Uterus (tissue), 4 donors: ENCODE results near the gene ARAP2. TPM values are rescaled to one million over a fixed set of nuclear protein-coding genes. Genes with fewer than 3 reads are reported as not detected.

ENCODE experiments used
- DNase-seq, 2 donors: peaks; one replicate each; pipeline ENCODE4 v3.0.0-alpha.2; 2019 to 2020
- H3K27ac ChIP-seq, 2 donors: fragments of 200-600 bp; sonication (generic); 1 replicate in 1 of 2; 2 replicates in 1 of 2; pipeline ENCODE4 v1.5.1; 2016 to 2018
- H3K27me3 ChIP-seq, 2 donors: fragments of 200-600 bp; sonication (generic); one replicate each; pipeline ENCODE4 v1.5.1; 2018 to 2019; ENCODE audit warnings: control low read depth in 1 of 2
- H3K36me3 ChIP-seq, 2 donors: fragments of 200-600 bp; sonication (generic); one replicate each; pipeline ENCODE4 v1.5.1; 2019; ENCODE audit warnings: control low read depth in 1 of 2
- H3K4me1 ChIP-seq, 2 donors: fragments of 200-600 bp; sonication (generic); one replicate each; pipeline ENCODE4 v1.5.1; 2018 to 2019; ENCODE audit warnings: control low read depth in 1 of 2
- H3K4me3 ChIP-seq, 2 donors: fragments of 200-600 bp; sonication (generic); 1 replicate in 1 of 2; 2 replicates in 1 of 2; pipeline ENCODE4 v1.5.1; 2018 to 2019; ENCODE audit warnings: mild to moderate bottlenecking in 1 of 2
- H3K9me3 ChIP-seq, 2 donors: fragments of 200-600 bp; sonication (generic); one replicate each; pipeline ENCODE4 v1.5.1; 2019; ENCODE audit warnings: control low read depth in 1 of 2
- POLR2A ChIP-seq, 2 donors: fragments of 450-650 bp; IDR thresholded peaks; one replicate each; pipeline ENCODE4 v1.6.1; 2016; ENCODE audit warnings: antibody characterized with exemption in 2 of 2, mild to moderate bottlenecking in 1 of 2, moderate library complexity in 1 of 2
- intact Hi-C: fragments of 100-400 bp; cut with DNase I; formaldehyde crosslinking; loops from one replicate; pipeline ENCODE4 v1.15.1; 2023; ENCODE audit warnings: low total_unique reads
- total RNA-seq, 4 donors: library from RNA; depleted of rRNA in 3 of 4; stranded (reverse); fragments of >200 nt in 3 of 4; gene quantifications; one replicate each; pipeline versions ENCODE4 v1.1.0 to v1.2.4, GENCODE V29; 2014 to 2023
- TF ChIP-seq, protein P1 (sequence below), 4 experiments: fragments of 200-600 bp in 2 of 4; fragments of 450-650 bp in 2 of 4; sonication (generic) in 2 of 4; IDR thresholded peaks; one replicate each; pipeline ENCODE4 v1.5.1; 2016 to 2019; ENCODE audit warnings: antibody characterized with exemption in 4 of 4, mild to moderate bottlenecking in 2 of 4, moderate library complexity in 1 of 4
- donor health status: DM: yes; HTN: yes; CAD: no.

The ARAP2 gene
- total RNA-seq, 4 donors from 2014 or later, result 10.5 to 134 (median 27.1) TPM

GRCh38 chr4:36280555-36280954 is 36.2 kb upstream of the ARAP2 start:
- intact Hi-C loops, result no loop called here
- H3K4me3 ChIP-seq, result no peak overlapping the region
- no peaks in the 10 kb centered on the region for H3K4me1 ChIP-seq
- no peak for DNase-seq
- TF ChIP-seq, protein P1, sequence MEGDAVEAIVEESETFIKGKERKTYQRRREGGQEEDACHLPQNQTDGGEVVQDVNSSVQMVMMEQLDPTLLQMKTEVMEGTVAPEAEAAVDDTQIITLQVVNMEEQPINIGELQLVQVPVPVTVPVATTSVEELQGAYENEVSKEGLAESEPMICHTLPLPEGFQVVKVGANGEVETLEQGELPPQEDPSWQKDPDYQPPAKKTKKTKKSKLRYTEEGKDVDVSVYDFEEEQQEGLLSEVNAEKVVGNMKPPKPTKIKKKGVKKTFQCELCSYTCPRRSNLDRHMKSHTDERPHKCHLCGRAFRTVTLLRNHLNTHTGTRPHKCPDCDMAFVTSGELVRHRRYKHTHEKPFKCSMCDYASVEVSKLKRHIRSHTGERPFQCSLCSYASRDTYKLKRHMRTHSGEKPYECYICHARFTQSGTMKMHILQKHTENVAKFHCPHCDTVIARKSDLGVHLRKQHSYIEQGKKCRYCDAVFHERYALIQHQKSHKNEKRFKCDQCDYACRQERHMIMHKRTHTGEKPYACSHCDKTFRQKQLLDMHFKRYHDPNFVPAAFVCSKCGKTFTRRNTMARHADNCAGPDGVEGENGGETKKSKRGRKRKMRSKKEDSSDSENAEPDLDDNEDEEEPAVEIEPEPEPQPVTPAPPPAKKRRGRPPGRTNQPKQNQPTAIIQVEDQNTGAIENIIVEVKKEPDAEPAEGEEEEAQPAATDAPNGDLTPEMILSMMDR (IDR thresholded peaks at IDR 0.05), result no peak
- TF ChIP-seq POLR2A (IDR thresholded peaks at IDR 0.05), result no peak
- H3K27me3 ChIP-seq, result no peaks in the 10 kb centered on the region
- H3K36me3 ChIP-seq, result no peaks in the 10 kb centered on the region
- no peaks in the 10 kb centered on the region for H3K9me3 ChIP-seq
- H3K27ac ChIP-seq, result no peak overlapping the region

GRCh38 chr4:36278789-36279188 is 34.5 kb upstream of the ARAP2 start:
- no peaks in the 10 kb centered on the region for H3K4me1 ChIP-seq
- no peaks in the 10 kb centered on the region for H3K36me3 ChIP-seq
- DNase-seq, result no peak
- H3K9me3 ChIP-seq, result no peaks in the 10 kb centered on the region
- TF ChIP-seq, protein P1 (IDR thresholded peaks at IDR 0.05), result no peak
- no peak for TF ChIP-seq POLR2A (IDR thresholded peaks at IDR 0.05)
- no peaks in the 10 kb centered on the region for H3K27me3 ChIP-seq
- intact Hi-C loops, result no loop called here
- H3K4me3 ChIP-seq, result no peak overlapping the region
- no peak overlapping the region for H3K27ac ChIP-seq

DNA sequence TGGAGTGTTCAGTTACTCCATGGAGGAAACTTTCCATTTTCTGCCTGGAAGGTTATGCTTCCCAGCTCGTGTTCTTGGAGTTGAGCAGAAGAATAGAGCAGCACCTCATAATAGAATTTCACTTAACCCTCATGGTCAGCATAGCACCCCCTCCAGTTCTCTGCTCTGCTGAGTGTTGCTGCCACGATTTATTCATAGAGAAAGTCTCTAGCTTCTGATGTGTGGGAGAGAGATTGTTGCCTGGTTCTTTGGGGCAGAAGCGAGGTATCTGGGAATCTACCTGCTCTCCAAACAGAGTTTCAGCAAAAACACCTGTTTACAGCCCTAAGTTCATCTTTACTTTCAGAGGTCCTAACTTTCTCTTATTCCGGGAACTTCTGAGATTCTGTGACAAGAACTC is 33.2 kb upstream of the ARAP2 start:
- no peak for DNase-seq
- no peak overlapping the region for H3K27ac ChIP-seq
- TF ChIP-seq POLR2A (IDR thresholded peaks at IDR 0.05), result no peak
- TF ChIP-seq, protein P1 (IDR thresholded peaks at IDR 0.05), result no peak
- no peaks in the 10 kb centered on the region for H3K4me1 ChIP-seq
- no peaks in the 10 kb centered on the region for H3K27me3 ChIP-seq
- no peaks in the 10 kb centered on the region for H3K36me3 ChIP-seq
- no peak overlapping the region for H3K4me3 ChIP-seq
- intact Hi-C loops, result no loop called here
- no peaks in the 10 kb centered on the region for H3K9me3 ChIP-seq

DNA sequence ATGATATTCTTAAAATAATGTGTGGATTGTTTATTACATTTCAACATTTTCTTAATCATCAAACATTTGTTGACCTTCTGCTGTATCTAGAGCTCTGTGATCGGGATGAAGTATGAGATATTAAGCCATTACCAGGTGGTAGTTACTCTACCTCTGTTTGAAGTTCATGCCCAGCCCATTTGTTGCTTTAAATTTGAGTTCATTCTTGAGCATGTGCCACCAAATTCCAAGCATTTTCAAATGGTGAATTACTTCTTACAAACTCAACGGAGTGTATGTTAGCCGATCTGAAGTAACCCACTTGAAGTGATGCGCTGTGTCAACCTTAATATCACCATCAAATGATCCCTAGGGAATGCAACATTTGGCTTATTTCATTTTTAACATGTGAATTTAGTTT is 29.8 kb upstream of the ARAP2 start:
- intact Hi-C loops, result no loop called here
- H3K27me3 ChIP-seq, result no peaks in the 10 kb centered on the region
- H3K4me1 ChIP-seq, result no peaks in the 10 kb centered on the region
- no peak overlapping the region for H3K4me3 ChIP-seq
- H3K9me3 ChIP-seq, result no peaks in the 10 kb centered on the region
- DNase-seq, result no peak
- H3K27ac ChIP-seq, result no peak overlapping the region
- no peaks in the 10 kb centered on the region for H3K36me3 ChIP-seq
- no peak for TF ChIP-seq POLR2A (IDR thresholded peaks at IDR 0.05)
- TF ChIP-seq, protein P1 (IDR thresholded peaks at IDR 0.05), result no peak

GRCh38 chr4:36273276-36273675 is 29.0 kb upstream of the ARAP2 start:
- Histone ChIP-seq H3K4me3 (no peak overlapping the region), H3K27me3 (no peaks in the 10 kb centered on the region), H3K27ac (no peak overlapping the region), H3K9me3 (no peaks in the 10 kb centered on the region), H3K4me1 (no peaks in the 10 kb centered on the region), H3K36me3 (no peaks in the 10 kb centered on the region)
- DNase-seq, result no peak
- TF ChIP-seq, protein P1 (IDR thresholded peaks at IDR 0.05), result no peak
- no peak for TF ChIP-seq POLR2A (IDR thresholded peaks at IDR 0.05)
- intact Hi-C loops, result no loop called here
